SK-N-DZ (cell line): ENCODE results near the gene PEG3. TPM values are rescaled to one million over a fixed set of nuclear protein-coding genes. Genes with fewer than 3 reads are reported as not detected.
A peak's percentile ranks its signal among the peaks of the same experiment; 100 is the strongest.
"Not testable (repeated sequence)": the region's sequence is repeated elsewhere in the genome, so short reads cannot be mapped to it uniquely, and the experiment has no call there.

Experiments
- DNase-seq: peaks from one replicate; pipeline ENCODE4 v3.0.0-alpha.2; 2015; ENCODE audit warnings: low spot score
- polyA plus RNA-seq, 2 experiments: library from polyadenylated mRNA; depleted of rRNA; stranded (reverse); fragments of >200 nt; gene quantifications; 2 replicates each; pipeline ENCODE4 v1.2.3, GENCODE V29; 2014

The PEG3 gene
- 12.5 and 16.0 TPM in 2 replicates for polyA plus RNA-seq (2014; cell fraction: cytosol; rRNA removed)
- polyA plus RNA-seq (2014; cell fraction: nucleus; rRNA removed), result 19.1 and 30.0 TPM in 2 replicates

DNA sequence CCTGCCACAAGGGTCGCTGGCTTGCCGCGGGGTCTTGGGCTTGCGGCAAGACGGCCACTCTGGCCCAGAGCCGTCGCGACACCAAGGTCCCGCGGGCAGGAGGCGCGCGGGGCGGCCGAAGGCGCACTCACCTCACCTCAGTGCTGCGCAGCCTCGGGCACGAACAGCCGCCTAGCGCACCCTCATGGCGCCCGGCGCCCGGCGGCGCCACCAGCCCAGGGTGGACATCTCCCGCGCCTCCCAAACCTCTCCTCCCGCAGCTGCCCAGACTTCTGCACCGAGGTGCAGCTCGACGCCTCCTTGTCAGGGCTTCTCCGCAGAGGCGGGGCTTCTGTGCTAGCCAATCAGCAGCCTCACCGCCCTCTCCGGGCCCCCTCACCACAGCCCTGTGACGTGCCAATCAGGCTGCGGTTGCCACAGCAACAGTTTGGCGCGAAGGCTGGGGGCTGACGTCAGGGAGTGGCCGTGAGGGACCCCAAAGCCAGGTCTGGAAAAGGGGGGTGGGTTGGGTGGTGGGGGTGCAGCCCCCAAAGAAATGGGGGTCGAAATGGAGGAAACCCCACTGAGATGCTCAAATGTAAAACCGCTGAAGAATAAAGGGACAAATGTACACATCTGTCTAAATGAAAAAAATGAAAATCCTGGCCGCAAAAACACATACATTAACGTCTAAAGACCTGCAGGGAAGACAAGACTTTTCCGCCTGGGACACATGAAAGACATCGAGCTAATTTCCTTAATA is at the start of gene PEG3, which contains the start of gene ZIM2:
Gene PEG3 (minus strand): TSS at position 276 of the 742 bp plus-strand sequence. CDS start 16,071 bp downstream, outside the sequence.
Gene ZIM2 (minus strand): TSS at position 276 of the 742 bp plus-strand sequence. CDS start 16,449 bp downstream, outside the sequence.
- DNase-seq, result peak; percentile 90

DNA sequence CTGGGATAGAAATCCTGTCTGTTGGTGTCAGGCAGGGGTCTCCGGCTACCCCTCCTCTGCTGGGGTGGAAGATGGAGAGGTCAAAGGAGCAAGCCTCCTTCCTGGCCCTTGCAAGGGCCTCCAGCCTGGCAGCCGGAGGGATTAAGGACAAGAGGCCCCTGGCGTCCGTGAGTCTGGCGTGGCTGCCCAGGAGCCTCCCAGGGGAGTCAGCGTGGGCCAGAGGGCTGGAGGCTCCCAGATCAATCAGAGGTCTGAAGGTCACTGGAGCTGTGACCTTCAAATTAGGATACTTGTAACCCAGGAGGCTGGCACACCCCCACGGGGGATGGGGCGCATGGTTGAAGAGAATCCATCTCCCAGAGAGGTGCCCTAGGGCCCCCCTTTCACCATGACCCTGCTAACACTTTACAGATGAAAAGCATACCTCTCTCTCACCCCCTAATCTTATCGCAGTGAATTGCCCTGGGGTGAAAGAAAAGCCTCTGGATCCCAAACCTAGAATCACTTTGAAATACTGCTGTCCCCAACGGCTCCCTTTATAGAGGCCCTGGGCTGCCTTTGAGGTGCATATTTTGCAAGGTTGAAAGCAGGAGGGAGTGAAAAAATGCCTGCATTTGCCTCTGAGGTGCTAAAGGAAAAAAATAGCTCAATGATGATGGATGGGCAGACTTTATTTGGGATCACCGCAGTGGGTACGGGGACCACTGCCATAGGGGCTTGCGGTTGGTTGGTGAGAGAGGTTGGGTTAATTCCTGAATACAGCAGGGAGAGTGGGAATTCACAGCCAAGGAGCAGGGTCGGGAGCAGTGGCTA is 44.9 kb upstream of the PEG3 start:
- no peak for DNase-seq

DNA sequence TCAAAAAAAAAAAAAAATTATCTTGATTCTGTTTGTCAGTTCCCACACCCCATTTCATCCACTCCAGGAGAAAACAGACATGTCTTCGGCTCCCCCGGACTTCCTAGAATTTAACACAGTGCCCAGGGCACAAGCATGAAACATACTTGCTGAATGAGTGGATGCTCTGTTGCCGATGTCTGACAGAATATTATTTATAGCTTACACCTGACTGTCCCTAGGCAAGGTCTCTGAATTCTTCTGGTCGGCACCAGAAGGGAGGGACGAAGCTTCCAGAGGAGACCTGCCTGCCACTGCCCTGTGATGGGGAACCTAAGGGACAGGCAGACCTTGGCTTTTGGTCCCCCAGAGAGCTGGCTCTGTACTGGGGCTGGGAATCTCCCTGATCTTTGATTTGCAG is 43.9 kb upstream of the PEG3 start:
- DNase-seq, result no peak

DNA sequence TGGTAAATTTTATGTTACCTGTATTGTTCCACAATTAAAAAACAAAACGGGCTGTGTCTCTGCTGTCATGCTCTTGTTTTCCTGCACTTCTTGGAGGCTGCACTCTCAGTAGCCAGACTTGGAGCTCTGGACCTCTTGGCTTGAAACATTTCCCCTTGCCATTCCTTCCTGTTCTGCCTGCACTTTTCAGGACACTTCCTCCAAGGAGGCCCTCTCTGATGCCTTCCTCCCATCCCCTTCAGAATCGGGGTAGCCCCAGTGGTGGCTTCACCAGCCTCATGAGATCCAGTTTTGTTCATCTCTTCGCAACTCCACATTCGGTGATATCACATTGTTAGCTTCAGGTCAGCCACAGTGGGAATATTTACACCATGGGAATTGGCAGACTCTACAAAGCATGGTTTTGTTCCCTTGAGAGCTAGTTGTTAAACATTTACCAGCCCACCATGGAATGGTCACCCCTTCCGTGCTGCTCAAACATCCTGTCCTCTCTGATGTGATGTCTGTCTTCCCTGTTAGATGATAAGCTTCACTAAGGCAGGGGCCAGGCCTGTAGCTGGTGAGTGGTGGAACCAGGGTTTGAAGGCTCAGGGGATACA is 40.2 kb upstream of the PEG3 start:
- DNase-seq, result no peak

DNA sequence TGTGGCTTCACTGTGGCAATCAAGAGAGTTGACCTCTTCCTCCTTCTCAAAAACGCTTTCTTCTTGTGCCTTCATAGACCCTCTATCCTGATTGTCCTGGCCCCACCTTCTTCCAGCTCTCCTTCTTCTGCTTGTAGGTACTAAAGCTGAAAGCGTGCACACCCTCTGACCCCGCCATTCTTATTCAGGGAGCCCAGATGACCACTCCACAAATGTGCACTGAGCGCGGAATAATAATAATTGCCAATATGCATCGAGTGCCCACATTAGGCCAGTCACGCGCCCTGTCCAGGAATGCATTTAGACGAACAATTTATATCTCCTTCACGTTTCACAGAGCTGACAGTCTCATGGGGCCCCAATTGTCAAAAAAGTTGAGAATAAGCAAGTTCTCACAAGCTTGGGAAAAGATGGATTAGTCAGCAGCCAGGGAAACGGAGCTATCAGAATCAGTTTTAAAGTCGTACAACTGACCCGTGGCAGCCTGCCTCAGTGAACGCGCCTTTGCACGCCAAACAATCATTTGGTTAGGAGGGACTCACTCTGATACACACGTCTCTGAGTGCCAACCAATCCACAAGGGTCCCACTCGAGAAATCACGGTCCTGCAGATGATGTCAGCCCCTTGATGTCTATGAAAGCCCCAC is 36.7 kb upstream of the PEG3 start:
- DNase-seq, result no peak

DNA sequence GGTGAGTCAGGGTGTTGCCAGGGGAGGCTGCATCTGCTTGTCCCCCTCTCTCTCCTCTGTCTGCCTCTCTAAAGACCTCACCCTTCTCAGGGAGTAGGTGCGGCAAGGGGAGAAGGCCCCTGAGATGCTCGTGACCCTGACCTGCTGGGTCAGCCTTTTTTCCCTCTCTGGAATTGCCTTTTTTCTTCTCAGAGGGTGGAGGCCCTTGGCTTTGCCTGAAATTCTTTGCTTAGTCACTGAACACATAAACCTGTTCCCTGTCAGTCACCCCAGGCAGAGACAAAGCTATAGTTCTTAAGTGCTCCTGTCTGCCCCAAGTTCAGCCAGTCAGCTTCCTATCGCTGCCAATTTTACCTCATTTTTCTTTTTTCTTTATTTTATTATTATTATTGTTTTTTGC is 35.2 kb upstream of the PEG3 start:
- no peak for DNase-seq

DNA sequence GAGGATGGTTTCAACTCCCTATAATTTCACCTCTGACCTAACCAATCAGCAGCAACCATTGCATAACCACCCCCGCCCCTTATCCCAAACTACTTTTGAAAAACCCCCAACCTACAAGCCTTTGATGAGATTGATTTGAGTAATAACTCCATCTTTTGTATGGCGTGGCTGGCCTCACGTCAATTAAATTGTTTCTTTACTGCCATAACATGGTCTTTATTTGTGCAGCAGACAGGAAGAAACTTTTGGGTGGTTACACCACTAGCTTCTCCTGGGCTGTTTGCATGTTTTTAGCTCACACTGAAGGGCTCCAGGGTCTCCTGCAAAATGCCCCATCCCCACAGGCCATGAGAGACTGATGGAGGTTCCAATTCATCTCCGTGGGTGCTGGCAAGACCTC is 34.0 kb upstream of the PEG3 start:
- no peak for DNase-seq

DNA sequence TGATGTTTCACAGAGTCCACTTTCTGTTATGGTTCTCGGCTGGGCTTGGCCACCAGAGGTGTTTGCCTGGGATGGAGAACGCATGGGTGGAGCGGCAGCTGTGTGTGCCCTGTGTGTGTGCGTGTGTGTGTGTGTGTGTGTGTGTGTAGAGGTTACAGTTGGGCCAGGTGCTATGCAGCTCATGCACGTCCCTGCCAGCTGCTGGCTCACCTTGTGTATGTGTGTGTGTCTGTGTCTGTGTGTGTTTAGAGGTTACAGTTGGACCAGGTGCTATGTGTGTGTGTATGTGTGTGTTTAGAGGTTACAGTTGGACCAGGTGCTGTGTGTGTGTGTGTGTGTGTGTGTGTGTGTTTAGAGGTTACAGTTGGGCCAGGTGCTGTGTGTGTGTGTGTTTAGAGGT is 33.0 kb upstream of the PEG3 start:
- DNase-seq, result no peak

DNA sequence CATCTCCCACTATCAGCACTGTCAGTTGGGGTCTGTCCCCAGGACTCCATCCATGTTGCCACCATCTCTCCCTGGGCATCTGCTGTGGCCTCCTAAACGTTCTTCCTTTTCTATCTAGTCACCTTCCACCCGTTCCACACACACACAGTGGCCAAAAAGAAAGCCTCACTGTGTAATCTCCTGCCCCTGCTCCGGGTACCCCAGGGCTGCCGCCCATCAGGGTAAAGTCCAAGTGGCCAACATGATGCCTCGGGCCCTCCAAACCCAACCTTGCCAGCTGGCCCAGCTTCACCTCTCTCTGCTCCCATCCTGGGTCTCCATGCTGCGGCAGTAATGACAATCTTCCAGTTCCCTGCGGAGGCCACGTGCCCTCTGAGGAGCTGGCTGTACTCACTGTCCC is 29.4 kb upstream of the PEG3 start:
- DNase-seq, result no peak

DNA sequence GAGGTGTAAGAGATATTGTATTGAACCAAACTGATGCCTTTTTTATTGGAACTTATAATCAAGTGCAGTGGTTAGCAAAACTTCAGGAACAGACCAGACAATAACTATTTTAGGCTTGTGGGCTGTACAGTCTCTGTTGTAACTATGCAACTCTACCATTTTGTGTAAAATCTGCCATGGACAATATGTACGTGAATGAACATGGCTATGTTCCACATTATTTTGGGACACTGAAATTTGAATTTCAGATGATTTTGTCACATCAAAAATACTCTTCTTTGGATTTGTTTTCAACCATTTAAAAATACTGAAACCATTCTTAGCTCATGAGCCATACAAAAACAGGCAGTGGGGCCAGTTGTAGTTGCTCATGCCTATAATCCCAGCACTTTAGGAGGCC is 27.9 kb upstream of the PEG3 start:
- DNase-seq, result no peak

DNA sequence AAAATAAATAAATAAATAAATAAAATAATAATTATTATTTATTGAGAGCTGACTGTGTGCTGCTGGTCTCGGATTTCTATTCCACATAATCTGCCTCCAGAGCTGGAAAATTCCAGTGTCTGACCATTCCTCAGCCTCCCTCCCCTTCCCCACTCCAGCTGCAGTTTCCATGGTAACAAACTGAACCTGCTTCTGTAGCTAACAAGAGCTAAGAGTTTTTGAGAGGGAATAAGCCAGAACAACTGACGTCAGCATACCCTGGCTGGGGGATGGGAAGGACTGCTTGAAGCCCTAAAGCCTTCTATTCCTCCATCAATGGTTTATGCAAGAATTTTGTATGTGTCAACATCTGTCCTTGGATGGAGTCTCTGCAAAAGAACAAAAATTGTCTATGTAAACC is 26.0 kb upstream of the PEG3 start:
- DNase-seq, result peak; percentile 41

DNA sequence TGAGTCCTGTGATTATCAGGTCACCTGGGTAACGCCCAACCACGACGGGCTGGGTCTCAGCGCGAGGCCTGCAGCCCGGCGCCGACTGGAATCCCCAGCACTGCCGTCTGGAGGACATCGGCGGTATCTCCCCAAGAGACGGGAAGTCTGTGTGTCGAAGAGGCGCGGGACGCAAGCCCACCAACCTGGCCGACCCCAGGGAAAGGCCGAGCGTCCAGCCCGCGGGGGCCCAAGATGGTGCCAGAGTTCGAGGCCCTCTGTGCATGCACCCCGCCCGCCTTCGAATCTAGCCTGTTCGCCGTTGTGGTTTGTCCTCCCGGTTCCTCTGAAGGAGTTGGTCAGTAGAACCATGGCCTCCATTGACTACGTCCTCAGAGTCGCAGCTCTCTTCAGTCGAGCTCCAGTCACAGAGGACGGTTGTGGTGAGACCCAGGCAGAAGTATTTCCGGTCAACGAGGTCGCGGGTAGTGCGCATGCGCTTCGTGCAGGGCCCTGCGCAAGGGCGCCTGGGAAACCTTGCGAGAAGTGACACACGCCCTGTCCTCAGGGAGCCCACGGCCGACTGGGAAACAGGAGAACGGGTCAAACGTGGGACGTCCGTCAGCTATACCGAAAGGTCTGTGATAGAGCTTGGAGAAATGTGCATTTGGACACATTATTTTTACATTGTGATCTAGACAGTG is 24.1 kb upstream of the PEG3 start:
- no peak for DNase-seq

DNA sequence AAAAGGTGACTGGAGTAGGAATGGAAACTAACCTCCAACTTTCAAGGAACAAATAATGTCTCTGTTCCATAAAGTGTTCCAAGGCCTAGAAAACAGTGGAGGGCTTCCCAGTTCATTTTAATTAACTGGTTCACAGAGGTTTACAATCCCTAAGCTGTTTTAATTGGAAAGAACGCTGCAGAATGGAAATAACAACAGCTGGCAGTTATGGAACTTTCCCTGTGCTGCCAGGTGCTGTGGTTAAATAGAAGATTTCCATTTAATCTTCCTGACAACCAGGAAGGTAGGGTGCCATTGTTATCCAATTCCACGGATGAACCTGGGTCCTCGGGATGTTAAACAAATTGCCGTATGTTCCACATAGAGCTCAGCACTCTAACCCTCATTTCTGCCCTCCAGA is 22.2 kb upstream of the PEG3 start:
- DNase-seq, result no peak

DNA sequence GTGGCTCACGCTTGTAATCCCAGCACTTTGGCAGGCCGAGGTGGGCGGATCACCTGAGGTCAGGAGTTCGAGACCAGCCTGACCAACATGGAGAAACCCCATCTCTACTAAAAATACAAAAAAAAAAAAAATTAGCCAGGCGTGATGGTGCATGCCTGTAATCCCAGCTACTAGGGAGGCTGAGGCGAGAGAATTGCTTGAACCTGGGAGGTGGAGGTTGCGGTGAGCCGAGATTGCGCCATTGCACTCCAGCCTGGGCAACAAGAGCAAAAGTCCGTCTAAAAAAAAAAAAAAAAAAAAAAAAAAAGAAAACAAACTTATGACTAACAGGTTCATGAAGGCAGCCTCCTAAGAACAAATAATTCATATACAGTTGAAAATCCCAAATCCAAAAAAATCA is 19.9 kb upstream of the PEG3 start:
- DNase-seq, result not testable (repeated sequence)

DNA sequence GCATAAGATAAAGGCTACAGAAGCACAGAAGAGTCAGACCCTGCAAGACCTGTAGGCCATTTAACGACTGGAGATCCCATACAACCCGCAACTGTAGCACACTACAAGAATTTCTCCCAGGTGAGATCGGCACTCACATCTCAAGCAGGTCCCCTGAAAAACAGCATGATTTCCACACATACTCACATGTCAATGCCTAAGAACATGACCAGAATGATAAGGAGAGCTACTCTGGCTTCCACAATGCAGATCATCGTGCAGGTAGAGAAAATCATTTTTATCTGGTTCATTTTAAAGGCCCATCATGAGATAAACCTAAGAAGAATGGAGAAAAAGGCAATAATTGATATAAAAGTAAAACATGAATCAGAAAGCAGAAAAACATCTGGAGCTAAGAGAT is 17.5 kb upstream of the PEG3 start:
- DNase-seq, result no peak

DNA sequence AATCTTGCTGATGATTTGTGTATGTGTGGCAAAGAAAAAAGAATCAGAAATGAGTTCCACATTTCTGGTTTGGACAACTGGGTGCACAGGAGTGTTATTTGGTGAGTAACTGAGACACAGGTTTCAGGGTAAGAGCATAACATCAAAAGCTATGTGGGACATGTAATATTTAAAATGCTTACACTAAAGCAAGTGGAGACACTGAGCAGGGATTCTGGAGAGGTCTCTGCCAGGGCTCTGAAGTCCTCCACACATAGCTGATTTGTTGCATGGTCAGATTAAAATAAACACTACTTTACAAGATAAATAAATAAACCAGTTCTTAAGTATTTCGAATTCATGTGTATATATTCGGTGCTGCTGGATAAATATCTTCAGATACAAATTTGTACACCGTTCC is 16.3 kb upstream of the PEG3 start:
- no peak for DNase-seq

DNA sequence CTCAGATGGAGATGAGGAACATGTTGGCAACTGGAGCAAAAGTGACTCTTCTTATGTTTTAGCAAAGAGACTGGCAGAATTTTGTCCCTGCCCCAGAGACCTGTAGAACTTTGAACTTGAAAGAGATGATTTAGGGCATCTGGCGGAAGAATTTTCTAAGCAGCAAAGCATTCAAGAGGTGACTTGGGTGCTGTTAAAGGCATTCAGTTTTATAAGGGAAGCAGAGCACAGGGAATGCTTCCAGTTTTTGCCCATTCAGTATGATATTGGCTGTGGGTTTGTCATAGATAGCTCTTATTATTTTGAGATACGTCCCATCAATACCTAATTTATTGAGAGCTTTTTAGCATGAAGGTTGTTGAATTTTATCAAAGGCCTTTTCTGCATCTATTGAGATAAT is 11.8 kb upstream of the PEG3 start:
- not testable (repeated sequence) for DNase-seq

DNA sequence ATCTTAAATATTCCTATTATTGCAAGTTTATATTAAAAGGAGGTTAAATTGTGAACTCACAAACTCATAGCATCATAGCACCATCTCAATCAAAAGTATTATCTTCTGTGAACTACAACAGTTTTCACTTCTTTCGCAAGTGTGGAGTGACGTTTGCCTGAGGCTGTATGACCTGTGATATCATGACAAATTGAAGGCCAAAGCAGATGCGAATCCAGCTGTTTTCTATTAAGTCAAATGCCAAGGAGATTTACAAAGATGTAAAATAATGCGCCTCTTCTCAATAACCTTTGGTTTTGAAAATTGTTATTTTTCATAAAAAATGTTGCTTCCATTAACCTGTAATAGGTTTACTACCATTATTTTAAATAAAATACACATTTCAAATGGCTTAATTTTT is 7.6 kb upstream of the PEG3 start:
- no peak for DNase-seq

DNA sequence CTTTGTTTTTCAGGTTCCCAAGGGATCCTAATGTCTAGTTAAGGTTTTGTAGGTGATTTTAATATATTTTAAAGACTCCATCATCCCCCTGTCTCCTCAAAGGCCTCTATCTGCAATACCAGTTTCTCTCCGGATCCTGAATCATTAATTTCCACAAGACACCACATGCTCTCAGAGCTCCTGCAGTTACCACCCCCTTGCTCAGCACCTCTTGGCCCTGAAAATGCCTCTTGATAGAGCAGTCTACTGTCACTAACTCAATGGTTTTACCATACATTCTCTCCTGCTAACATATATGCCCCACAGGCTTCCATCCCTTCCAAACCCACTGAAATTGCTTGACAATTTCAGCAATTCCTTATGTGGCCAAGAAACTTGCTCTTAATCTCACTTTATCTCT is 1.9 kb upstream of the PEG3 start:
- DNase-seq, result no peak

DNA sequence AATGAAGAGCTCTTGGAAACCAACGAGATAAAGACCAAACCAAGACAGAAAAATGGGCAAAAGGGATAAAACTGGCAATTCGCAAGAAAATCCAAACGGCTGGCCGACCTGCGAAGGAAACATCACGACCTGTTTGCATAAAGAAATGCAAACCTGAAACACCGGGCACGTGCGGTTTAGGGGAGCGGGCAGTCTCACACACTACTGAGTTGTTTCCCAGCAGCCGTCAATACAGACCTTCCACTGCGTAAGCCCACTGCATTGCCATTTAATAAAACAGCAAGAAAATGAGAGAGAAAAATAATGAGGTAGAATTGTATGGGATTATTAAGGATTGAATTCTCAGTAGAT is 642 bp upstream of the PEG3 start:
- DNase-seq, result no peak
